ENCODE results near the gene PEMT.

Gene PEMT

GRCh38 chr17:17536702-17537101, 54.8 kb downstream of the PEMT start:
- DNase-seq (ENCODE audit: low read depth in 2 of 2), result no peak

DNA sequence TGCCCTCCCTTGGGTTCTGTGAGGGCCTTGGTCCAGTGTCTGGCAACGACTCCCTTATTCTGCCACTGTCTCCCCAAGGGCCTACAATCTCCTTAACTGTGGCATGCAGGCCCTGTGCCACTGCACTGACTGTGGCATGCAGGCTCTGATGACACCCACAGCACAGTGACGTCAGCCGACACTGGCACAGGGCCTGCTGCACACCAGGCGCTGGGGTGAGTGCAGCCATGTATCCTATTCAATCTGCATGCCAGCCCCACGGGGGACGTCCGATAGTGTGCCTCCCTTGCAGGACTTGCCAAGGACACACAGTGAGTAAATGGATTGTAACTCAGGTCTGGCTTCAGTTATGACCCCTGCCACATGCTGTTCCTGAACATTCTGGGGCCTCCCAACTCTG, 55.6 kb downstream of the PEMT start:
- no peak for DNase-seq (ENCODE audit: low read depth in 2 of 2)

- no peak for DNase-seq (ENCODE audit: low read depth in 2 of 2)
Observed at GRCh38 chr17:17533901-17534441, 57.5 kb downstream of the PEMT start.

DNA sequence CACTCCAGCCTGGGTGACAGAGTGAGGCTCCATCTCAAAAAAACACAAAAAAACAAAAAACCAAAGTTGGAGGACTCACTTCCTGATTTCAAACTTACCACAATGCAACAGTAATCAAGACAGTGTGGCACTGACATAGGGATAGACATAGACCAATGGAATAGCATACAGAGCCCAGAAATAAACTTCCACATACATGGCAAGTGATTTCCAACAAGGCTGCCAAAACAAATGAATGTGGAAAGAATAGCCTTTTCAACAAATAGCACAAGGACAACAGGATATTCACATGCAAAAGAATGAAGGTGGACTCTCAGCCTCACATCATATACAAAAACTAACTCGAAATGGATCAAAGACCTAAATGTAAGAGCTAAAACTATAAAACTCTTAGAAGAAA, 58.5 kb downstream of the PEMT start:
- DNase-seq (ENCODE audit: low read depth in 2 of 2), result no peak

- DNase-seq (ENCODE audit: low read depth in 2 of 2), result no peak
Observed at GRCh38 chr17:17531156-17531555, 60.4 kb downstream of the PEMT start.

DNA sequence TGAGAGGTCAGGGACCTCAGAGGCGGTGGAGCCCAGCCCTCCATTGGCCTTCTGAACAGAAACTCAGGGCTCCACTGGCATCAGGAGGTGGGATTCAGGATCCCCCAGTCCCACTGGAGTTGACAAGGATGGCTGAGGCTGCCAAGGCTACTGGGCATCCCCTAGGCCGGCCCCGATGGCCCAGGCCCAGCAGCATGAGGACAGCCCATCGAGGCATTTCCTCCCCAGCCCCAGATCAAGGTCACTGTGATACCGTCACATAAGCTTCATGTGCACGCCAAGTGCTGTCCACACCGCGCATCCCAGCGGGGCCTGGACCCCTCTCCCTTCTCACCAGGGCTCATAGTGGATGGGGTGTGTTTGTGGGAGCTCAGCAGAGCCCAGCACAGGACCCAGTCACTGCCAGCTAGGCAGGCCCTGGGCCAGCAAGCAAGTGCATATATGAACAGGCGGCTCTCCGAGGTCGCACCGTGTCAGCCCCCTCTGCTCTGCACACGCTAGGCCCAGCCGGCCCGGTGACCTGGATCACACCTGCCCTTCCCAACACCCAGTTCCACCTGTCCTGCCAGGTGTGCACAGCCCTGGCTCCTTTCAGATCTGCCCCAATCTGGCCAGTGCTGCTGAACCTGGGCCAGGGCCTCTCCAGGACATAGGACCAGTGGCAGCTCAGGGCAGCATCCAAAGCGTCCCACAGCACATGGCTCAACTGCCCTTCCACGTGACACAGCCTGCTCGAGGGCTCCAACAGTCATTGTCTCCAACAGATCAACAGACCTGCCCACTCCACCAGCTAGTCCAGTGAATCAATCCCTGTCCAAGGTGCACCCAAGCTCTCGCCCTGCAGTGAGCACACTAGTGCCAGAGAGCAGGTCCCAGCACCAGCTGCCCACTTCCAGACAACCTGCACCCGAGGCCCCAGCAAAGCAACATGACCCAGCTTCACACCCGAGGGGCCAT, 62.5 kb downstream of the PEMT start:
- no peak for DNase-seq (ENCODE audit: low read depth in 2 of 2)

GRCh38 chr17:17527956-17528500, 63.5 kb downstream of the PEMT start:
- no peak for DNase-seq (ENCODE audit: low read depth in 2 of 2)

- DNase-seq (ENCODE audit: low read depth in 2 of 2), result no peak
Observed at GRCh38 chr17:17527534-17527933, 64.0 kb downstream of the PEMT start.

GRCh38 chr17:17526369-17526768, 65.1 kb downstream of the PEMT start:
- no peak for DNase-seq (ENCODE audit: low read depth in 2 of 2)

DNA sequence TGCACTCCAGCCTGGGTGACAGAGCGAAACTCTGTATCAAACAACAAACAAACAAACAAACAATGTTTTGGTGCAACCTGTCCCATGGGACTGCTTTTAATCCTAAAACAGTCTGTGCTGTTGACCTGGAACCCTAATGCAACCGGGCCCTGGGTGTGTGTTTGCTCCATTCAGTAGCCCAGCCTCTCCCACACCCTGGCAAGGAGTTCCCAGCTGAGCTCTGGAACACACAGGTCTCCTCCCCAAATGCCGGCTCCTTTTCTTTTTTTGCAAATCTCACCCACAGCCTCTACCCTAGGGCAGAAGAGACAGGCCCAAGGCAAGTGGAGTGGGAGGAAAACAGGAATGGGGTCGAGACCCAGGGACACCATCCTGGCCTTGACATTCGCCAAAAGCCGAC, 65.6 kb downstream of the PEMT start:
- no peak for DNase-seq (ENCODE audit: low read depth in 2 of 2)

DNA sequence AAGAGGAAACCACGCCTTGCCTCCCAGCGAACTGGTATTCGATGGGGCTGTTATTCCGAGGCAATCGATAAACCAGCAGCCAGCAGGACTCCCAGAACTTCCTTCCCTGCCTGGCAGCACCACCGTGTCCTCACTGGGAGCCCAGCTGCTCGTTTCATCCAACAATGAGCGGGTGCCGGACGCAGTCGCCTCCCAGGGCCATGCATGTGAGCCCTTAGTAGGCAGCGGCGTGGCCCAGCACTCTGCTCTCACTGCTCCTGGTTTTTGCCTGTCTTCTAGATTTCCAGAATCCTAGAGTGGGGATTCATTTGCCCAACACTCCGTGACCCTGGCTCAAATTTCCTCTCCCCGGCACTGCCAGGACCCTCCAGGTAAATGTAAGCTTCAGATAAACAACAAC, 66.2 kb downstream of the PEMT start:
- DNase-seq (ENCODE audit: low read depth in 2 of 2), result no peak

DNA sequence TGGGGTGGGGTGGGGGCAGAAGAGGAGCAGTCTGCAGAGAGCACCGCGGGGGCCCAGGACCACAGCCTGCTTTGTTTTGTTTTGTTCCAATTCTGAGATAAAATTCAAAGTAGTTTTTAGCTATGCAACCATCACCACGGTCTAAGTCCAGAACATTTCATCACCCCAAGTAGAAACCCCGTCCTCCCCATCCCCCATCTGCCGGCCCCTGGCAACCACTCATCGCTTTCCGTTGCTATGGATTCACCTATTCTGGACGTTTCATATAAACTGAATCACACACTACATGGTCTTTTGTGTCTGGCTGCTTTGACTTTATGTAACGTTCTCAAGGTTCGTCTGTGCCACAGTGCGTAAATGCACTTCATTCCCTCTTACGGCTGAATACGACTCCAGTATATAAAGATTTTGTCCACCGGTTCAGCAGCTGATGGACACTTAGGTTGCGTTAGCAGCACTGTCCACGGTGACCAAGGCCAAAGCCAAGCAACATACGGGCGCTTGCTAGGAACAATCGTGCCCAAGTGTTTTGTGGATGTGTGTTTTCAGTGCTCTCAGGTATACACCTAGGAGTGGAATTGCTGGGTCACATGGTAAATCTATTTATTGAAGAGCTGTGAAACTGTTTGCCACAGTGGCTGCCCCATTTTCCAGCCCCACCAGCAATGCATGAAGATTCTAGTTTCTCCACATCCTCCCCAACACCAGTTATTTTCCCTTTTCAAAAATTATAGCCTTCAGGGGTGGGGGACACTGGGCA, 67.6 kb downstream of the PEMT start:
- DNase-seq (ENCODE audit: low read depth in 2 of 2), result no peak

DNA sequence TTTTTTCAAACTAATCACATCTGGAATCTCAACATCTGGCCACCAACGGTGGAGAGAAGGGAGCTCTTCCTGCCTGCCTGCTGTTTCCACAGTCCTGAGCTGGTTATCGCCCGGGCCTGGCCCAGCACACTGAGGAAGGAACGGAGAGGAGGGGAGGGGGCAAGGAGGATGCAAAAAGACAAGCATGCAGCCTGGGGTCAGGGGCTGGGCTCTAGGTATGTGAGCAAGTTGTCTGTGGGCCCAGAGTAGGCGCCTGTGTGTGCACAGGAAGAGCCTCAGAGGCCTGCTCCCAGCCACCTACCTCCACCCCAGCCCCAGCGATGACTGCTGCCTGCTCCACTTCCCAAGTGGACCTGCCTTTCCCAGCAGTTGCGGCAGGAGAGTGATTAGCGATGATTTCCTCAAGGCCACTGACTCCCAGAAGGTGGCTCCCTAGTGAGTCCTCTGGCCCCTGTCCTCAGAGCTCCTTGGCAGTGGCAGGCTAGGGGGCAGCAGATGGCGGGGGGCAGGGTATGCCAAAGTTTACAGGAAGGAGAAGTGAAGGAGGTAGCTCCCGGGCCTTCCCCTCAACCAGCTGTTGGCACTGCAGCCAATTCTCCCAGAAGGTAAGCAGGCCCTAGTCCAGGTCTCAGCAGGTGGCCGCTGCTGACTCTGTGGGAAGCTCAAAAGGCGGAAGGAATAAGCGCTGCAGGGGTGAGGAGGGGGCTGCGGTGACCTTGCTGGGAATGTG, 68.3 kb downstream of the PEMT start:
- DNase-seq (ENCODE audit: low read depth in 2 of 2), result no peak

GRCh38 chr17:17520599-17521232, 70.8 kb downstream of the PEMT start:
- no peak for DNase-seq (ENCODE audit: low read depth in 2 of 2)

DNA sequence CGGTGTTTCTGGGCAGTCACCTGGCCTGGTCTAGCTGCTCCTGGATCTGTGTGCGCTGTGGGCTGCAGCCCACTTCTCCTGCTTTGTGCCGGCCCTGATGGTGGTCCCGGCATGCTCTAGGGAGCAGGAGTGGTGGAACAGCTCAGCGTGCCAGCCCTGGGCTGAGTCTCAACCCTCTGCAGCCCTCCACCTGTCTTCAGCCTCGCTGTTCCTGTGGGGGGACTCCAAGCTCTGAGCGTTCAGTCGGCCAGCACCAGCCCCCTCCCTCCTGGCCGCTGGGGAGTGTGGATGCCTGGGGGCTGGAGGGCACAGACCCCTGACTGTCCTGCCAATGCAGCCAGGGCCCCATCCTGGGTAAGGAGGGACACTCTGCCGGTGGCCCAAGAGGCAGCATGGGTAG, 71.6 kb downstream of the PEMT start:
- DNase-seq (ENCODE audit: low read depth in 2 of 2), result no peak

DNA sequence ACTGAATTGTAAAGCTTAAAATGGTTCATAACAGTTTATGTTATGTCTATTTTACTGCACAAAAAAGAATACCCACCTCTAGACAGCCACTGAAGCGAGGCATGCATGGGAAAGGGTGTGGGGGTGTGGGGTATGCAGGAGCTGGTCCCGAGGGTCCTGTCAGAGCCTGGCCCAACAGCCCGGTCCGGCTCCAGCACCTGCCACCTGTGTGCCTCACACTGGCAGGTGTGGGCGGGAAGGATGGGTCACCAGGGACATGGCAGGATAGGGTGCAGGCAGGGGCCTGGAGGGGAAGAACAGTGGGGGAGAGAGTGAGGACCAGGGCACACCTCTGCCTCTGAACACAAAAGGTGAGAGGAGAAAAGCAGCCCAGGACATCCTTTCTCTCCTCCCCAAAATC, 72.6 kb downstream of the PEMT start:
- no peak for DNase-seq (ENCODE audit: low read depth in 2 of 2)

GRCh38 chr17:17518014-17518413, 73.5 kb downstream of the PEMT start:
- no peak for DNase-seq (ENCODE audit: low read depth in 2 of 2)

GRCh38 chr17:17516941-17517720, 74.4 kb downstream of the PEMT start:
- no peak for DNase-seq (ENCODE audit: low read depth in 2 of 2)

DNA sequence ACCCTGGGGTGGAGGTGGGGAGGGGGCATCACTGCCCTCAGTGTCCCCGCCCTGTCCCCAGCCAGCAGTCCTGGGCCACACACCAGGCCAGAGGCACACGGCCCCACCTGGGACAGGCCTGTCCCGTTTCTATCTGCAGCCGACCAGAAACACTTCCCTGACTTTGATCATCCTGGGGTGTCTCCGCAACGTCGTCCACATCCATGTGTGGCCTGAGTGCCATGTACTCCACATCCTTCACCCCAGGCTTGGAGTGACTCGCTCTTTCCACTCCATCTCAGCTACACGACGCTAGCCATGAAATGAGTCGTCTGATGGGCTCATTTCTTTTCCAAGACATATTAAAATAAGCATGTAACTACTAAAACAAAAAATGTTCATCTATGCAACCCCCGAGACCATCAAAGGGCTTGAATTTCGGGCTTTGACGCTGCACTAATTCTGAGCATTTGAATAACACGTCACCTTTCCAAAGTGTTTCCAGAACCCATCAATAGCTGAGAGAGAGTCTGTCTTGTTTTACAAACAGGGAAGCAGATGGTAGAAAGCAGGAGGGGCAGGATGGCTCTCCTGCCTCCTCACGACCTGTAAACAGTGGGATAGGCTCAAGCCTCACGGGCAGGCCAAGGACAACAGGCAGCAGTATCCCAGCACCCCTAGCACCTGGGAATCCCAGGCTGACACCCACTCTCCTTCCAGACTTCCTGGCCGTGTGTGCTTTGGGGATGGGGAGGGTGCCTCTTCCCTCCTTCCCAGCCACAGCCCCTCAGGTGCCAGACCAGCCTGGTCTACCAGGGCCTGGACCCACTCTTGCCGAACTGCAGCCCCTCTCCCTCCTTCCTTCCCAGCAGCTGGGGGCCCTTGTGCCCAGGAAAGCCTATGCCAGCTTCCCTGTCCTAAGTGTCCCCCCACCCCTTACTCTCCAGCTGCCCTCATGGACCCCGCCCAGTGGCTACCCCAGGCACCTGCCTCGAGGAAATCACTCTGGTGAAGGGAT, 75.3 kb downstream of the PEMT start:
- no peak for DNase-seq (ENCODE audit: low read depth in 2 of 2)

All from stimulated activated CD8-positive, alpha-beta memory T cell treated with anti-CD3 and anti-CD28 coated beads, Interleukin-15, amount 100 ng/mL, for 48 hours (primary cell).